Measurements from ENCODE around the gene DDX5. TPM values are rescaled to one million over a fixed set of nuclear protein-coding genes. Genes with fewer than 3 reads are reported as not detected.
"Not testable (repeated sequence)": the region's sequence is repeated elsewhere in the genome, so short reads cannot be mapped to it uniquely, and the experiment has no call there.

DDX5 gene
- total RNA-seq, 1 experiment from 2014 or later: 293 TPM

DNA sequence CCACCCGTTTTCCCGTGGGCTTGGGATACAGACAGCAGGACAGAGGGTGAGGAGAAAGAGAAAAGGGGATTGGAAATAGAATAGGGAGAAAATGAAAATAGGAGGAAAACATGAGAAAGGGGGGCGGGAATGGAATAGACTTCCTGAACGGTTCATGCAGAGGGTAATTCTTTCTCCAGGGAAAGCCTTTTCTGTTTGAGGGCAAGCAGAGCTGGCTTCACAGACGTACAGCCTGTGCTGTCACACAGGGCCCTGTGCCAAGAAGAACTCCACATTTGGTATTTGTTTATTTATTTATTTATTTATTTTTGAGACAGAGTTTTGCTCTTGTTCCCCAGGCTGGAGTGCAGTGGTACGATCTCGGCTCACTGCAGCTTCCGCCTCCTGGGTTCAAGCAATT is 45.1 kb downstream of the DDX5 start:
- no peak for DNase-seq (ENCODE audit: low read depth)
- in situ Hi-C loops (cut with HindIII; ENCODE audit: low pct_unique_long_range_greater_than_20kb, low sequenced_read_pairs): no loop called here

DNA sequence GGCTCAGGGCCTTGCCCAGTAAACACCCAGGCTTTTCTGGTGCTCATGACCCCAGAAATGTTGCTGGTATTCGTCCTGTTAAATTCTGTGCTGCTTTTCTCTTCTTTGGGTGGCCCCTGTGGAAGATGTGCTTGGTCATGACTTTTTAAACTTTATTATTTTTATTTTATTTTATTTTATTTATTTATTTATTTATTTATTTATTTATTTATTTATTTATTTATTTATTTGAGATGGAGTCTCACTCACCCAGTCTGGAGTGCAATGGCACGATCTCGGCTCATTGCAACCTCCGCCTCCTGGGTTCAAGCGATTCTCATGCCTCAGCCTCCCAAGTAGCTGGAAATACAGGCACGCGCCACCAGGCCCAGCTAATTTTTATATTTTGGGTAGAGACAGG is 46.3 kb downstream of the DDX5 start:
- in situ Hi-C loops (cut with HindIII; ENCODE audit: low pct_unique_long_range_greater_than_20kb, low sequenced_read_pairs); DNase-seq (ENCODE audit: low read depth): not testable (repeated sequence)

DNA sequence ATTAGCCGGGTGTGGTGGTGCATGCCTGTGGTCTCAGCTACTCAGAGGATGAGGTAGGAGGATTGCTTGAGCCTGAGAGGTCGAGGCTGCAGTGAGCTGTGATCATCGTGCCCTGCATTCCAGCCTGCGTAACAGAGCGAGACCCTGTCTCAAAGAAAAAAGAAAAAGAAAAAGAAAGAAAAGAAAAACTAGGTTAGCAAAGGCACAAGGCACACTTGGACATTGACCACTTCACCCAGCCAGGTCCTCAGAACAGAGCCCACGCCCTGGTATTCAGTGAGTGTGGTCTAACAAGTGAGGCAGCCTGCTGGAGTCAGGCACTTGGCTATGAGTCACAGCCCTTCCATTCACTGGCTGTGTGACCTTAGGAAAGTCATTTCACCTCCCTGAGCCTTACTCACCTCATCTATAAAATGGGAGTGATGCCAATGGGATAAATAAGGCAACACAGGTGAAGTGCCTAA is 46.8 kb downstream of the DDX5 start:
- no peak for DNase-seq (ENCODE audit: low read depth)
- in situ Hi-C loops (cut with HindIII; ENCODE audit: low pct_unique_long_range_greater_than_20kb, low sequenced_read_pairs): no loop called here

DNA sequence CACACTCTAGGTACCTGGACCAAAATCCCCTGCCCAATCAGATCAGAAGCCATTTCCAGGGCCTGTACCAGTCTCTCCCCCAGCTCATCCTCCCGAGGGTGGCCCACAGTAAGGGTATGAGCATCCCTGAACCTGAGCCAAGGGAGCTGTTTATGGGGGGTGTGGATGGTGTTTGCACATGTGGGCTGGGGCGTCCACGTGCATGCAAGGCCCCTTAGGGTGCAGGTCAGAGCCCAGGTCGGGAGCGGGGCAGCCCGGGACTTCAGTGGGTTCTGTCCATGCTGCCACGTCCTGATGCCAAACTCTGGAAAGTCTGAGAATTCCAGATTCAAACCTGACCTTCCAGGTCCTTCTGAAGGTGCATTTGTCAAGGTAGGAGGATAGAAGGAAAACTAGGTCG is 47.3 kb downstream of the DDX5 start:
- in situ Hi-C loops (cut with HindIII; ENCODE audit: low pct_unique_long_range_greater_than_20kb, low sequenced_read_pairs): no loop called here
- DNase-seq (ENCODE audit: low read depth): no peak

DNA sequence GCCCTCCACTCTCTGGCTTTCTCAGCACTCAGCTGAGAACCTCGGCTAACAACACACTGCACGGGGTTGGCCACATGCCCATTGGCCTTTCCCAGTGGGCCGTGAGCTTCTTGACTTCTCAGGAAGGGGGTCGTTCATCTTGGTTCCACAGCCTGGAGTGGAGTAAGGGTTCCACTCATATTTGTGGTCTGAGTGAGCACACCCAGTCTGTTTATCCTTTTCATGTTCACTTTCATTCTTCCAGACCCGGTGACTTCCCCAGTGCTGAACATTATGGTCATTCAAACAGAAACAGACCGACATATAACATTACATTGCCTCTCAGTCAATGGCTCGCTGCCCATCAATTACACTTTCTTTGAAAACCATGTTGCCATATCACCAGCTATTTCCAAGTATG is 48.9 kb downstream of the DDX5 start:
- in situ Hi-C loops (cut with HindIII; ENCODE audit: low pct_unique_long_range_greater_than_20kb, low sequenced_read_pairs): no loop called here
- DNase-seq (ENCODE audit: low read depth): no peak

DNA sequence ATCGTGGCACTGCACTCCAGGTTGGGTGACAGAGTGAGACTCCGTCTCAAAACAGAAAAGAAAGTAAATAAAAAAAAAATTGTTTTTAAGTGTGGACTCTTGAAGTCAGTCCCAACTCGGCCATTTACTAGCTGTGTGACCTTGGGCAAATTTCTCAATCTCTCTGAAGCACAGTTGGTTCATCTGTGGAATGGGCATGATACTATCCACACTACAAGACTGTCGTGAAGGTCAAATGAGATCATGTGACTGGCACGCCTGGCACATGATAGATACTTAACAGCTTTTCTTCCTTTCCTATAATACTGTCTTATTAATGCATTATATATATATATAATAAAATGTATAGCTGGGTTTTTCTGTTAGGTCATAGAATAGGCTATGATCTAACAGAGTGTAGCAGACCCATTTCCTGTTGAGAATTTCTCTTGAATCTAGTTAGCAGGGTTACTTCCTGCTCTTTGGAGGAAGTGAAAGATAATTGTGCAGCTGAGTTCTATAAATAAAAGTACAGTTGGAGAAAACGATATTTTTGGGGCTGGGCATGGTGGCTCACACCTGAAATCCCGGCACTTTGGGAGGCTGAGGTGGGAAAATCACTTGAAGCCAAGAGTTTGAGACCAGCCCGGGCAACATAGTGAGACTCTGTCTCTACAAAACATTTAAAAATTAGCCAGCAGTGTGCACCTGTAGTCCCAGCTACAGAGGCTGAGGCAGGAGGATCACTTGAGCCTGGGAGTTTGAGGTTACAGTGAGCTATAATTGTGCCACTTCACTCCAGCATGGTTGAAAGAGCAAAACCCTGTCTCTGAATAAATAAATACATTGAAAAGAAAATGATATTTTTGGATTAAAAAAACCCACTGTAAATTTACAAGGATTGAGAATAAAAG is 49.9 kb downstream of the DDX5 start:
- in situ Hi-C loops (cut with HindIII; ENCODE audit: low pct_unique_long_range_greater_than_20kb, low sequenced_read_pairs): no loop called here
- DNase-seq (ENCODE audit: low read depth): no peak

DNA sequence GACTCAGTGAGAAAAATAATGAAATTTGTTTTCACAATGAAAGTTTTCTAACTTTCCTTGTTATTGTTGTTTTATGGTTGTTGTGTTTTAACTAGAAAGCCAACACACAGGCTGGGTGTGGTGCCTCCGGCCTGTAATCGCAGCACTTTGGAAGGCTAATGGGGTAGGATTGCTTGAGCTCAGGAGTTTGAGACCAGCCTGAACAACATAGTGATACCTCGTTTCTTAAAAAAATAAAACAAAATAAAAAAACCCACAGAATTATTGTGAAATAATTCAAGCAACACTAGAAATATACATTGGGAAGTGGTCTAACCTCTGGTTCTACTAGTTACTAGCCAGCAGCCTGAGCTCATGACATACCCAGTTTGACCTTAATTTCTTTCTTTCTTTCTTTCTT is 56.5 kb downstream of the DDX5 start:
- in situ Hi-C loops (cut with HindIII; ENCODE audit: low pct_unique_long_range_greater_than_20kb, low sequenced_read_pairs): no loop called here
- no peak for DNase-seq (ENCODE audit: low read depth)

DNA sequence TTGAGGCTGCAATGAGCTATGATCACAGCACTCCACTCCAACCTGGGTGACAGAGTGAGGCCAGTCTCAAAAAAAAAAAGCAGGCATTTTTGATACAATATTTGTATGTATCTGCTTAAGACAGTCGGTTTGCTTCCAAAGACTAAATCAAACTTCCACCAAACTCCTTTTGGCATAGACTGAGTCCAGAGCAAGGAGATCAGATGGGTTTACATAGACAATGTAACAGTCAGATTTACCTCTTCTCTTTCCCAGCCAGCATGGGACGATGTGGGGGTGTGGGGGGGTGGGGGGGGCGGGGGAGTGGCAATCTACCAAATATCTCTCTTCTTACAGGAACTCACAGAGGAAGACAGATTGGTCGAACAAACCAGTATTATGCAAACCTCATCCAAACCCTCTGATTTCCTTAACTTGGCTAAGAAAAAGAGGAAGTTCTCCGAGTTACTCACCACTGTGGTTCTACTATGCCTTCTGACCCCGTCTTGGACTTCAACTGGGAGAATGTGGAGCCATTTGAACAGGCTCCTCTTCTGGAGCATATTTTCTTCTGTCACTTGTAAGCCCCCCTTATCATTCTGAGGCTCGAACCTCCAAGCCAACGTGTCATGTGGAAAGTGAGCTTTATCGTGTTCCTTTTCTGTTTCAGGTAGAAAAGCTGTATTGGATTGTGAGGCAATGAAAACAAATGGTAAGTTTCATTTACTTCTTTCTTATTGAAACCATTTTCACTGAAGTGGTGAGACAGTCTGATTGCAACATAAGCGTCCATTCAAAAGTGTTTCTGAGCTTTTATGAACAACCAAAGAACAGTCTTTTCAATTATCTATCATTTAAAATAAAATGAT is 57.2 kb downstream of the DDX5 start, which contains the start of gene MILR1:
TSS of gene MILR1 (plus strand) at position 451 of the 848 bp plus-strand sequence. CDS start at position 505, 54 bp downstream.
- in situ Hi-C loops (cut with HindIII; ENCODE audit: low pct_unique_long_range_greater_than_20kb, low sequenced_read_pairs): no loop called here
- no peak for DNase-seq (ENCODE audit: low read depth)

Other genes with a start within 250 kb of the DDX5 start
- gene TEX2, start 243.0 kb downstream of the DDX5 start, total RNA-seq (2014; rRNA removed; shearing (Covaris generic); ENCODE audit: low replicate concordance): 8.5 and 11.5 TPM in 2 replicates
- gene PECAM1, start 115.4 kb downstream of the DDX5 start, total RNA-seq (2014; rRNA removed; shearing (Covaris generic); ENCODE audit: low replicate concordance): not detected in 2 replicates
- gene MILR1, start 57.2 kb downstream of the DDX5 start, total RNA-seq (2014; rRNA removed; shearing (Covaris generic); ENCODE audit: low replicate concordance): 21.9 and 35.9 TPM in 2 replicates
- 1.6 and 1.9 TPM in 2 replicates for gene POLG2, start 9.2 kb downstream of the DDX5 start, total RNA-seq (2014; rRNA removed; shearing (Covaris generic); ENCODE audit: low replicate concordance)
- gene CEP95, start 688 bp upstream of the DDX5 start, total RNA-seq (2014; rRNA removed; shearing (Covaris generic); ENCODE audit: low replicate concordance): 5.6 and 16.5 TPM in 2 replicates
- 24.6 and 38.6 TPM in 2 replicates for gene SMURF2, start 156.0 kb upstream of the DDX5 start, total RNA-seq (2014; rRNA removed; shearing (Covaris generic); ENCODE audit: low replicate concordance)